GM18502 (cell line): Measurements from ENCODE around the gene VSTM2B.
"Not testable (repeated sequence)": the region's sequence is repeated elsewhere in the genome, so short reads cannot be mapped to it uniquely, and the experiment has no call there.

Experiments
- ATAC-seq: cut with Tn5 transposase; IDR thresholded peaks from one replicate; pipeline ENCODE4 v1.9.1; 2021; ENCODE audit warnings: mild to moderate bottlenecking; ENCODE audit not compliant: unreplicated experiment, poor library complexity

The VSTM2B gene

GRCh38 chr19:29542776-29543175 lies 17.0 kb downstream of the VSTM2B start:
- ATAC-seq = no peak

- no peak for ATAC-seq
These were observed 17.6 kb downstream of the VSTM2B start for GRCh38 chr19:29543381-29543780.

GRCh38 chr19:29544656-29545360 lies 19.0 kb downstream of the VSTM2B start:
- no peak for ATAC-seq

GRCh38 chr19:29545447-29545846 lies 19.7 kb downstream of the VSTM2B start:
- not testable (repeated sequence) for ATAC-seq

GRCh38 chr19:29545866-29546582 lies 20.2 kb downstream of the VSTM2B start:
- ATAC-seq = no peak

- no peak for ATAC-seq
These were observed 20.9 kb downstream of the VSTM2B start for GRCh38 chr19:29546583-29547190.

- no peak for ATAC-seq
These were observed 21.7 kb downstream of the VSTM2B start for GRCh38 chr19:29547361-29547960.

- ATAC-seq = no peak
These were observed 22.2 kb downstream of the VSTM2B start for GRCh38 chr19:29547981-29548380.

GRCh38 chr19:29548483-29549085 lies 22.8 kb downstream of the VSTM2B start:
- no peak for ATAC-seq

- ATAC-seq = no peak
These were observed 23.6 kb downstream of the VSTM2B start for GRCh38 chr19:29549105-29550070.

GRCh38 chr19:29550896-29551295 lies 25.1 kb downstream of the VSTM2B start:
- no peak for ATAC-seq

GRCh38 chr19:29551774-29552173 lies 26.0 kb downstream of the VSTM2B start:
- ATAC-seq = no peak

- ATAC-seq = peak; percentile 47
These were observed 26.9 kb downstream of the VSTM2B start for GRCh38 chr19:29552454-29553280.

- no peak for ATAC-seq
These were observed 28.4 kb downstream of the VSTM2B start for GRCh38 chr19:29554149-29554548.

- not testable (repeated sequence) for ATAC-seq
These were observed 33.3 kb downstream of the VSTM2B start for GRCh38 chr19:29559110-29559509.

GRCh38 chr19:29559743-29560142 lies 33.9 kb downstream of the VSTM2B start:
- no peak for ATAC-seq

GRCh38 chr19:29560313-29561075 lies 34.7 kb downstream of the VSTM2B start:
- ATAC-seq = no peak

- ATAC-seq = no peak
These were observed 35.8 kb downstream of the VSTM2B start for GRCh38 chr19:29561601-29562000.
